Measurements from ENCODE around the gene LOXL4. TPM values are rescaled to one million over a fixed set of nuclear protein-coding genes. Genes with fewer than 3 reads are reported as not detected.

Gene LOXL4
- total RNA-seq, 1 experiment from 2014 or later: 0.13 TPM

DNA sequence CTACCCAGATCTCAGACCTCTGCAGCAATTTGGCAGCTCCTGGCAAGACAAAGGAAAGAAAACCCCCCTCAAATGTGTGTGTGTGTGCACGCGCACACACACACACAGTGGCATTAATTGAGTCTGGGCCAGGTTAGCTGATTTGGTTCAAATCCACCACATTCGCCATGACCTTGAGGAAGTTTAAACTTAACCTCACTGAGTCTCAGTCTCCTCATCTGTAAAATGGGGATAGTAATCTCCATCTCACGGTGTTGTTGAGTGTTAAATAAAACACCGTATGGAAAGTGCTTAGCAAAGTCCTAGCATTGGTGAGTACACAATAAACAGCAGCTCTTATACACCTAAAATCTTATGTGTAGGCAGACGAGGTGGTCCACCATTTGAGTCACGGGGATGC, 4.9 kb downstream of the LOXL4 start:
- TF ChIP-seq, protein P1, sequence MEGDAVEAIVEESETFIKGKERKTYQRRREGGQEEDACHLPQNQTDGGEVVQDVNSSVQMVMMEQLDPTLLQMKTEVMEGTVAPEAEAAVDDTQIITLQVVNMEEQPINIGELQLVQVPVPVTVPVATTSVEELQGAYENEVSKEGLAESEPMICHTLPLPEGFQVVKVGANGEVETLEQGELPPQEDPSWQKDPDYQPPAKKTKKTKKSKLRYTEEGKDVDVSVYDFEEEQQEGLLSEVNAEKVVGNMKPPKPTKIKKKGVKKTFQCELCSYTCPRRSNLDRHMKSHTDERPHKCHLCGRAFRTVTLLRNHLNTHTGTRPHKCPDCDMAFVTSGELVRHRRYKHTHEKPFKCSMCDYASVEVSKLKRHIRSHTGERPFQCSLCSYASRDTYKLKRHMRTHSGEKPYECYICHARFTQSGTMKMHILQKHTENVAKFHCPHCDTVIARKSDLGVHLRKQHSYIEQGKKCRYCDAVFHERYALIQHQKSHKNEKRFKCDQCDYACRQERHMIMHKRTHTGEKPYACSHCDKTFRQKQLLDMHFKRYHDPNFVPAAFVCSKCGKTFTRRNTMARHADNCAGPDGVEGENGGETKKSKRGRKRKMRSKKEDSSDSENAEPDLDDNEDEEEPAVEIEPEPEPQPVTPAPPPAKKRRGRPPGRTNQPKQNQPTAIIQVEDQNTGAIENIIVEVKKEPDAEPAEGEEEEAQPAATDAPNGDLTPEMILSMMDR (conservative IDR thresholded peaks at IDR 0.05): no peak
- Histone ChIP-seq H2BK15ac (ENCODE audit: low read depth, low read length) (no peak overlapping the region), H3K79me2 (ENCODE audit: insufficient read depth, low read length) (no peaks in the 10 kb centered on the region), H2BK120ac (ENCODE audit: low read depth, low read length, poor library complexity, severe bottlenecking) (no peak overlapping the region), H3K4me2 (ENCODE audit: insufficient read depth, insufficient read length, low read length) (no peak overlapping the region), H2BK20ac (ENCODE audit: low read depth, low read length, poor library complexity, severe bottlenecking) (no peak overlapping the region), H3K9me3 (ENCODE audit: control insufficient read depth, low read depth, low read length) (no peaks in the 10 kb centered on the region), H3K4me1 (ENCODE audit: insufficient read depth, low read length) (no peaks in the 10 kb centered on the region), H3T11ph (ENCODE audit: low read length) (no peak overlapping the region), H4K8ac (replicated peaks; ENCODE audit: insufficient read length, low read depth, low read length) (no peak overlapping the region), H4K91ac (ENCODE audit: insufficient read length, low read depth, low read length) (no peak overlapping the region), H4K20me1 (ENCODE audit: control insufficient read depth, insufficient read depth, insufficient read length) (no peaks in the 10 kb centered on the region), H2AK5ac (ENCODE audit: insufficient read length, low read length) (no peak overlapping the region), H3K14ac (ENCODE audit: insufficient read depth, low read length) (no peak overlapping the region), H2BK12ac (ENCODE audit: insufficient read length, low read depth, low read length) (no peak overlapping the region), H2AFZ (ENCODE audit: low read length) (no peak overlapping the region), H3K23me2 (ENCODE audit: insufficient read length, low read depth, low read length, poor library complexity, severe bottlenecking) (no peaks in the 10 kb centered on the region), H4K5ac (ENCODE audit: insufficient read length, low read depth, low read length) (no peak overlapping the region), H2BK5ac (ENCODE audit: insufficient read length, low read length) (no peak overlapping the region), H3K27me3 (ENCODE audit: insufficient read depth, low read length) (no peaks in the 10 kb centered on the region), H3K23ac (ENCODE audit: insufficient read length, low read depth, low read length) (no peak overlapping the region), H3K79me1 (ENCODE audit: insufficient read depth, low read depth, low read length, poor library complexity, severe bottlenecking) (no peaks in the 10 kb centered on the region), H3K9ac (ENCODE audit: extremely low read depth, insufficient read length, low read length) (no peak overlapping the region), H3K18ac (ENCODE audit: insufficient read length, low read depth, low read length) (no peak overlapping the region), H3K4ac (ENCODE audit: low read depth, low read length) (no peak overlapping the region), H3K27ac (ENCODE audit: insufficient read length, low read depth, low read length) (no peak overlapping the region), H3K56ac (ENCODE audit: insufficient read length, low read depth, low read length) (no peak overlapping the region)
- Mint-ChIP-seq H3K27ac (no peak overlapping the region), H3K4me1 (peaks cover 15 to 18% of the 10 kb centered on the region in 2 experiments), H3K36me3 (ENCODE audit: insufficient read depth in 1 of 3, low read depth in 3 of 3) (no peaks in the 10 kb centered on the region), H3K27me3 (ENCODE audit: low read depth) (peaks cover 23% of the 10 kb centered on the region), H3K9me3 (no peaks in the 10 kb centered on the region), H3K4me3 (no peak overlapping the region)
- WGBS (ENCODE audit: extremely low coverage, insufficient read length, low lambda C conversion rate): no CpG with 5 or more reads among the region's 7 CpGs
- DNase-seq: no peak

Data from H9 (cell line).